Caco-2 (cell line): ENCODE data around the gene RRAGD. TPM values are rescaled to one million over a fixed set of nuclear protein-coding genes. Genes with fewer than 3 reads are reported as not detected.

ENCODE experiments used
- BruUV-seq: library from RNA; stranded (reverse); fragments of 400-500 nt; replicated peaks from 2 replicates; lab custom pipeline; 2021; lab: Mats Ljungman, UMichigan
- CTCF ChIA-PET: fragments of 300-600 bp; sonication (Branson Sonifier 250); formaldehyde crosslinking; loops from one replicate; lab custom pipeline; 2022; ENCODE audit warnings: antibody characterized with exemption; lab: Charles Lee
- POLR2A ChIA-PET: fragments of 300-600 bp; sonication (Branson Sonifier 250); formaldehyde crosslinking; loops from one replicate; lab custom pipeline; 2022; ENCODE audit warnings: antibody characterized with exemption; lab: Charles Lee
- DNase-seq, 2 experiments: peaks; one replicate each; pipeline versions ENCODE4 v3.0.0 to v3.0.0-alpha.2; 2020 to 2022
- H3K27me3 ChIP-seq: replicated peaks from 2 replicates; pipeline ENCODE4 v1.6.0; 2011; ENCODE audit warnings: low read length; ENCODE audit not compliant: control insufficient read depth, insufficient read depth
- H3K36me3 ChIP-seq: 2 replicates; pipeline ENCODE4 v1.5.1; 2011; ENCODE audit warnings: low read length; ENCODE audit not compliant: control insufficient read depth, insufficient read depth
- H3K4me1 ChIP-seq: fragments of 250-450 bp; sonication (Bioruptor Pico); 2 replicates; pipeline ENCODE4 v1.5.1; 2020; ENCODE audit warnings: mild to moderate bottlenecking
- H3K4me3 ChIP-seq: 2 replicates; pipeline ENCODE4 v1.5.1; 2011; ENCODE audit warnings: low read depth, mild to moderate bottlenecking, control low read depth, low read length
- H3K9me3 ChIP-seq: fragments of 250-450 bp; sonication (Bioruptor Pico); 2 replicates; pipeline ENCODE4 v1.5.1; 2020; ENCODE audit warnings: mild to moderate bottlenecking, moderate library complexity
- H3K27ac Mint-ChIP-seq: one replicate; pipeline ENCODE4 v1.8.0; 2022; ENCODE audit warnings: mixed read lengths; ENCODE audit not compliant: unreplicated experiment
- H3K27me3 Mint-ChIP-seq: one replicate; pipeline ENCODE4 v1.8.0; 2022; ENCODE audit warnings: mixed read lengths; ENCODE audit not compliant: insufficient read depth, unreplicated experiment
- H3K36me3 Mint-ChIP-seq: one replicate; pipeline ENCODE4 v1.8.0; 2022; ENCODE audit warnings: mild to moderate bottlenecking, mixed read lengths; ENCODE audit not compliant: insufficient read depth, unreplicated experiment
- H3K4me1 Mint-ChIP-seq: one replicate; pipeline ENCODE4 v1.8.0; 2022; ENCODE audit warnings: low read depth, mixed read lengths; ENCODE audit not compliant: unreplicated experiment
- H3K4me3 Mint-ChIP-seq: one replicate; pipeline ENCODE4 v1.8.0; 2022; ENCODE audit warnings: mild to moderate bottlenecking, moderate library complexity, mixed read lengths; ENCODE audit not compliant: unreplicated experiment
- H3K9me3 Mint-ChIP-seq: one replicate; pipeline ENCODE4 v1.8.0; 2022; ENCODE audit warnings: mixed read lengths; ENCODE audit not compliant: unreplicated experiment
- intact Hi-C: fragments of 100-400 bp; cut with micrococcal nuclease; formaldehyde crosslinking; loops from one replicate; pipeline ENCODE4 v1.10.0; 2022; ENCODE audit not compliant: unreplicated experiment
- total RNA-seq: library from RNA; stranded (reverse); gene quantifications from 2 replicates; pipeline ENCODE4 v1.2.3, GENCODE V29; 2022
- TF ChIP-seq, protein P1 (sequence below), 2 experiments: fragments of 200-600 bp in 1 of 2; IDR thresholded peaks; 1 replicate in 1 of 2; 2 replicates in 1 of 2; pipeline versions ENCODE4 v1.5.1 to v1.8.0; 2011 to 2022; ENCODE audit warnings: antibody characterized with exemption in 1 of 2, control low read depth in 1 of 2, inconsistent platforms in 1 of 2, low read depth in 1 of 2, low read length in 1 of 2, mild to moderate bottlenecking in 1 of 2, moderate library complexity in 1 of 2; ENCODE audit not compliant: insufficient read depth in 1 of 2, severe bottlenecking in 1 of 2, unreplicated experiment in 1 of 2

RRAGD gene
- total RNA-seq, 1 experiment from 2014 or later = 8.0 TPM

DNA sequence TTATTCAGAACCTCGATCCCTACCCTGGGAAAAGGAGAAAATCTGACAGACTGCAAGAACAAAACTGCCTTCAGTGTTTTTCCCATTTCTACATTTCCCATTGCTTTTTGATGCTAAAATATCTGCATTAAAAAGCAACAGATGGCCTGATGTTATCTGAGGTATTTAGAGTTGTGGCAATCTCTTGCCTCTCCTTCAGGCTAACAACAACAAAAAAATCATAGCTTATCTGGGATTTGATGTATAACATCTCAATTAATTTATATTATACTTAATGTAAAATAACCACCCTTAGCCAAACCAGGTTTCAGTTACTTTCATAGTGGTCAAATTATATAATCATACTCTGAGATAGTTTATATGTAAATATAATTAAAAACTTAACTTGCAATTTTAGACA, 81.2 kb downstream of the RRAGD start:
- no TSS peak for BruUV-seq
- Histone ChIP-seq H3K4me3 (no peak overlapping the region), H3K36me3 (no peaks in the 10 kb centered on the region; the same call in 1 of the 2 replicates), H3K27me3 (no peaks in the 10 kb centered on the region), H3K4me1 (no peaks in the 10 kb centered on the region), H3K9me3 (no peaks in the 10 kb centered on the region)
- ChIA-PET CTCF (no interaction called here), POLR2A (no interaction called here)
- intact Hi-C loops = no loop called here
- peaks cover 7% of the 10 kb centered on the region for H3K4me1 Mint-ChIP-seq
- peaks cover 18% of the 10 kb centered on the region for H3K36me3 Mint-ChIP-seq
- DNase-seq = no peak
- no peaks in the 10 kb centered on the region for H3K27me3 Mint-ChIP-seq
- H3K4me3 Mint-ChIP-seq = no peak overlapping the region
- TF ChIP-seq, protein P1, sequence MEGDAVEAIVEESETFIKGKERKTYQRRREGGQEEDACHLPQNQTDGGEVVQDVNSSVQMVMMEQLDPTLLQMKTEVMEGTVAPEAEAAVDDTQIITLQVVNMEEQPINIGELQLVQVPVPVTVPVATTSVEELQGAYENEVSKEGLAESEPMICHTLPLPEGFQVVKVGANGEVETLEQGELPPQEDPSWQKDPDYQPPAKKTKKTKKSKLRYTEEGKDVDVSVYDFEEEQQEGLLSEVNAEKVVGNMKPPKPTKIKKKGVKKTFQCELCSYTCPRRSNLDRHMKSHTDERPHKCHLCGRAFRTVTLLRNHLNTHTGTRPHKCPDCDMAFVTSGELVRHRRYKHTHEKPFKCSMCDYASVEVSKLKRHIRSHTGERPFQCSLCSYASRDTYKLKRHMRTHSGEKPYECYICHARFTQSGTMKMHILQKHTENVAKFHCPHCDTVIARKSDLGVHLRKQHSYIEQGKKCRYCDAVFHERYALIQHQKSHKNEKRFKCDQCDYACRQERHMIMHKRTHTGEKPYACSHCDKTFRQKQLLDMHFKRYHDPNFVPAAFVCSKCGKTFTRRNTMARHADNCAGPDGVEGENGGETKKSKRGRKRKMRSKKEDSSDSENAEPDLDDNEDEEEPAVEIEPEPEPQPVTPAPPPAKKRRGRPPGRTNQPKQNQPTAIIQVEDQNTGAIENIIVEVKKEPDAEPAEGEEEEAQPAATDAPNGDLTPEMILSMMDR (IDR thresholded peaks at IDR 0.05; ENCODE audit: insufficient read depth in 1 of 2, low read depth in 1 of 2, low read length in 1 of 2, severe bottlenecking in 1 of 2, unreplicated experiment in 1 of 2) = no peak
- H3K9me3 Mint-ChIP-seq = no peaks in the 10 kb centered on the region
- no peak overlapping the region for H3K27ac Mint-ChIP-seq

- no peak overlapping the region for H3K4me3 Mint-ChIP-seq
- DNase-seq = no peak
- CTCF ChIA-PET = no interaction called here
- H3K27me3 Mint-ChIP-seq = no peaks in the 10 kb centered on the region
- no peaks in the 10 kb centered on the region for H3K27me3 ChIP-seq
- H3K9me3 ChIP-seq = no peaks in the 10 kb centered on the region
- H3K4me1 Mint-ChIP-seq = peaks cover 17% of the 10 kb centered on the region
- POLR2A ChIA-PET = no interaction called here
- H3K36me3 Mint-ChIP-seq = peaks cover 23% of the 10 kb centered on the region
- H3K4me1 ChIP-seq = peaks cover 7% of the 10 kb centered on the region; the same call in 1 of the 2 replicates
- H3K36me3 ChIP-seq = no peaks in the 10 kb centered on the region; the same call in 1 of the 2 replicates
- BruUV-seq = no TSS peak
- no peaks in the 10 kb centered on the region for H3K9me3 Mint-ChIP-seq
- intact Hi-C loops = no loop called here
- H3K27ac Mint-ChIP-seq = no peak overlapping the region
- TF ChIP-seq, protein P1 (IDR thresholded peaks at IDR 0.05; ENCODE audit: insufficient read depth in 1 of 2, low read depth in 1 of 2, low read length in 1 of 2, severe bottlenecking in 1 of 2, unreplicated experiment in 1 of 2) = no peak
- no peak overlapping the region for H3K4me3 ChIP-seq
Observed at GRCh38 chr6:89328976-89329375, 83.1 kb downstream of the RRAGD start.

DNA sequence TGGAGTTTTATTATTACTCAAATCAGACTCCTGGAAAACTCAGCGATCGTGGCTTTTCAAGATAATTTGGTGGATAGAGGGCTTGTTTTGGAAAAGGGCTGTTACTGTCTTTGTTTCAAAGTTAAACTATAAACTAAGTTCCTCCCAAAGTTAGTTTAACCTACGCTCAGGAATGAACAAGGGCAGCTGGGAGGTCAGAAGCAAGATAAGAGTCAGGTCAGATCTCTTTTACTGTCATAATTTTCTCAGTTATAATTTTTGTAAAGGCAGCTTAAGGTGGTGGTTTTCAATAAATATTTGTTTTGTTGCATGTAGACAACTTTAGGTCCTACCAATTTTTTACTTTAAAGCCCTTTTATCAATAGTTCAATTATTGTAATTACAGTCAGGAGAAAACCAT, 87.8 kb downstream of the RRAGD start:
- Mint-ChIP-seq H3K9me3 (peaks cover 20% of the 10 kb centered on the region), H3K4me3 (no peak overlapping the region), H3K27ac (no peak overlapping the region), H3K36me3 (peaks cover 22% of the 10 kb centered on the region), H3K4me1 (peaks cover 28% of the 10 kb centered on the region), H3K27me3 (no peaks in the 10 kb centered on the region)
- Histone ChIP-seq H3K4me1 (peaks cover 12% of the 10 kb centered on the region; the same call in 1 of the 2 replicates), H3K36me3 (no peaks in the 10 kb centered on the region; the same call in 1 of the 2 replicates), H3K9me3 (no peaks in the 10 kb centered on the region), H3K27me3 (no peaks in the 10 kb centered on the region), H3K4me3 (no peak overlapping the region)
- ChIA-PET POLR2A (interaction anchor here (0.6 kb wide), 1 partner anchor 1570 kb away, joined by 3 read pairs; no protein-coding TSS in a partner anchor), CTCF (no interaction called here)
- intact Hi-C loops = no loop called here
- TF ChIP-seq, protein P1 (IDR thresholded peaks at IDR 0.05; ENCODE audit: insufficient read depth in 1 of 2, low read depth in 1 of 2, low read length in 1 of 2, severe bottlenecking in 1 of 2, unreplicated experiment in 1 of 2) = no peak
- DNase-seq = no peak
- BruUV-seq = no TSS peak
